T-helper 2 cell treated with Interferon-gamma antibody and Interleukin-4, amounts not matched to agents 100 ng/mL and 5 ng/mL, for 36 hours (primary cell): ENCODE results near the gene ADCY2. TPM values are rescaled to one million over a fixed set of nuclear protein-coding genes. Genes with fewer than 3 reads are reported as not detected.

Source experiments
- intact Hi-C: fragments of 100-400 bp; cut with micrococcal nuclease; formaldehyde crosslinking; loops from one replicate; pipeline ENCODE4 v1.15.1; 2023
- total RNA-seq: library from RNA; stranded (reverse); gene quantifications from 2 replicates; pipeline ENCODE4 v1.2.3, GENCODE V29; 2022

ADCY2 gene
- total RNA-seq, 1 donor from 2014 or later: not detected

DNA sequence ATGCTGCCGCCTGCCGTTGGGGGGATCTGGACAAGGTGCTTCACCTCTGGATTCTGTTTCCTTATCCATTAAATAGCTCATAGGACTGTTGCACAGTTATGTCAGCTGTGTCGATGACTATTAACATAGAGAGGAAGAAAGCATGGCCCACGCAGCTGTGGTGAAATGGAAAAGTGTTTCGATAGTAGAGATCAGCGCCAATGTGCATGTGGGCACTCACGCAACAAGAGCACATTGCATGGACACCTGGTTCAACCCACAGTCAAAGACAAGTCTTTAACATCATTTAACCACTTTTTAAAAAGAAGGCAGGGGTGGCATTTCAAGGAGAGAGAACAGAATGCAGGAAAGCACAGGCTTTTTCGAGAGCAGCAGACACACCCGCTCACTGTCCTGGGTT, 107.6 kb downstream of the ADCY2 start:
- intact Hi-C loops: no loop called here

- intact Hi-C loops: no loop called here
Measured at GRCh38 chr5:7515284-7515914, 119.5 kb downstream of the ADCY2 start.

GRCh38 chr5:7516253-7516652, 120.3 kb downstream of the ADCY2 start:
- intact Hi-C loops: no loop called here

DNA sequence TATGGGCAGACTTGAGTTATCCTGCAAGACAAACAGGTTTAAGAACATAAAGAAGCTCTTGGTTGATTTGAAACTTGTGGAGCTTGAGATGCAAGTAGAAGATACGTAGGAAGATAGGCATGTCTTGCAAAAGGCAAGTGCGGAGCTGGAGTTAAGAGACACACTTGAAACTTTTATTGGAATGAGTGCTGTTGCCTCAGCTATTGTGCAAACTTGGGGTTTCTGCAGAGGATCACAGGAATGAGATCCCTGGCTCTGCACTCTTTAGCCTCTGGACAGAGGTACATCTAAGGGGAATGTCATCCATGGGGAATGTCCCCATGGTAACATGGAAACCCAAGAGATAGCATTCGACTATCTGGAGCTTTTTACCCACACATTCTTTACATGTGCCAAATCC, 121.1 kb downstream of the ADCY2 start:
- intact Hi-C loops: no loop called here

DNA sequence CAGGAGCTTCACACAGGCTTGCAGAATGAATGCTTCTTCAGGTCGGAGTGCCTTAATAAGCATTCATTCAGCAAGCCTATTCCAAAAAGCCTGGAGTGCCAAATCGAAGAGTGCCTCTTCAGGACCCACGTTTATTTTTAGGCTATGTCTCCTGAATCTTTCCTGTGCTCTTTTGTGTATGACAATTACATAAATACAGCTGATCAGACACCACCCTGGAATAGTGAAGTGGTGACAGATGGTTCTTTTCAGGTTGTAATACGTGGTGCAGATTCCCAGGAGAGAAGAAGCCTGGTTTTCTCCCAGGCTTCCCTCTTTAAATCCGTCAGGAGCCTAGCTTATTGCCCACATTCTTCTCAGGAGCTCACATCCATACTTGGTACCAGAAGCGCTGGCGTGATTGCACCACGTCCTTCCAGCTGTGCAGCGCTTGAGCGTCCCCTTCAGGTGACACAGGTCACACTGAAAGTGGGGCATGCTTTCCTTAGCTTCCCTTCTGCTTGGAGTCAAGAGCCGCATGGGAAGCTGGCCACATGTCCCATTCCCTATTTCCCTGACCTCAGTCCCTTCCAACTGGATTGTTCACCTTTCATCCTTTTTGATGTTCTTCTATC, 123.1 kb downstream of the ADCY2 start:
- intact Hi-C loops: no loop called here

DNA sequence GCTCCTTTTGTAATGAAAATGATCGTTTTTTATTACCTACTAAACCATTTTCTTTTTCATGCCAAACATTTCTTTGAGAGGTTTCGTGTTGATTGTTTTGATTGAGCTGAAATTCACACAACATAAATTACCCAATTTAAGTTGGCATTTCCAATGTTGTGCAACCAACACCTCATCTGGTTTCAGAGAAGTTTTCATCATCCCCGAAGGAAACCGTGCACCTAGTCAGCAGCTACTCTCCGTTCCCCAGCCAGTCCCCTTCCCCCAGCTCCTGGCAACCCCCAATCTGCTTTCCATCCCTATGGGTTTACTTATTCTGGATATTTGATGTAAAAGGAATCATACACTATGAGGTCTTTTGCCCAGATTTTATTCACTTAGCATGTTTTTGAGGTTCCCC, 123.6 kb downstream of the ADCY2 start:
- intact Hi-C loops: no loop called here

DNA sequence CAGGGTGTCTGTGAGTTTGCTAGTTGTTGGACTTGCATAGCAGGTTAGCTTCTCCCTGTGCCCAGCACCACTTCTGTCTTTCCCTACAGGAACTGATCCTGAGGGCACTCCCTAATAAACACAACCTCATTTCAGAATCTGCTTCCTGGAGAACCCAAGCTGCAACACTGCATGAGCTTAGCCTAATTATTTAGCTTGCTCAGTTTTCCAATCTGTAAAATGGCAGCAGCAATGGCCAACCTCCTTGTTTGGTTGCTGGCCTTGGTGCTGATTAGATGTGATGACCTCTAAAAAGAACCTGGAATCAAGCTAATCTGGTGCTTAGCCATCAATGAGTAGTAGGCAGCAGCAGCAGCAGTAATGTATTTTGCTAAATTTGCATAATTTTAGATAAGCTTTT, 133.9 kb downstream of the ADCY2 start:
- intact Hi-C loops: no loop called here

GRCh38 chr5:7533941-7534340, 138.0 kb downstream of the ADCY2 start:
- intact Hi-C loops: no loop called here

GRCh38 chr5:7534505-7534904, 138.6 kb downstream of the ADCY2 start:
- intact Hi-C loops: no loop called here

GRCh38 chr5:7537573-7537972, 141.6 kb downstream of the ADCY2 start:
- intact Hi-C loops: no loop called here

DNA sequence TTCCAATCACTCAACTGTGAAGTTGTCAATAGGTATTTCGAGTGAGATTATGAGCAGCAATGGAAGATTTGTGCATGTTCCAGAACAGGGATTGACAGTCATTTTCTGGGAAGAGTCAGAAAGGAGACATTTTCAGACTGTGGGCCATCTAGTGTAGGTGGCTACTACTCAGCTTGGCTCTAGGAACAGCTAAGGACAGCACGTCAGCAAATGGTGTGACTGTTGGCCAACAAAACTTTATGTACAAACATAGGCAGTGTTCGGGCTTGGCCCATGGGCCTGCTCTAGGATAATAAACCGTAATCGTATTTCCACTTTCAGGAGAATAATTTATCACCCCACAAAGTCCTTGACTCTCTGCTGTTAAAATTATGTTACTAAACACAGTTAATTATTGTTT, 143.6 kb downstream of the ADCY2 start:
- intact Hi-C loops: no loop called here

DNA sequence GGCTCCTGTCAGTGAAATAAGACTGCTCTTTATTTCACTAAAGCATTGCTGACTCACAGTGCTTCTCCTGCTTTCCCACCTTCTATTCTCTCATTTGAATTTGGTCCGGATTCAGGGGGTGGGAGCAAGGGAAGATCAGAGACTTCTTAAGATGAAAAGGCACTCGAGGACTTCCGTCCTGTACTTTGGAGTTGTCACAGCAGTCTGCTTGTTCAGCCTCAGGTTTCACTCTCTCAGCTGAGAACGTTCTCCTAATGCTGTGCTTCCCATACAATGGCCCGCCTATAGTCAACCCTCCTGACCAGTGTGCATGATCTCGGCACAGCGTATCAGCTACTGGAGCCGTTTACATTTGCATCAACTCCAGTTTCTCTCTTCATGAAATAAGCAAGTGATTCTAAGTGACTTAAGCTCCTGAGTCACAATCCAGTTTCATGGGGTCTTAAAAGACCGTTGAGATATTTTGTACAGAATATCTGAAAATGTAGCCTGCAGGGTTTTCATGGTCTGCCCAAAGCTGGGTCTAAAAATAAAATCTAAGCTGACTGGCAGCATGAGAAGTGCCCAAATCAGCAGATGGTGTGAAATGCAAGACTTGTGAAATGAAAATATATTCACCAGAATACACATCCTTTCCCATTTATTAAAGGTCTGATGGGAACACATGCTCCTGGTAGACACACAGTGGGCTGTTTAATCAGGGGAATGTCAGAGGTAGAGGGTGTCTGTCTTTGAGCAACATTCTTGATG, 145.0 kb downstream of the ADCY2 start:
- intact Hi-C loops: no loop called here

- intact Hi-C loops: no loop called here
Measured at GRCh38 chr5:7541898-7542297, 146.0 kb downstream of the ADCY2 start.

- intact Hi-C loops: no loop called here
Measured at GRCh38 chr5:7546555-7546954, 150.6 kb downstream of the ADCY2 start.

DNA sequence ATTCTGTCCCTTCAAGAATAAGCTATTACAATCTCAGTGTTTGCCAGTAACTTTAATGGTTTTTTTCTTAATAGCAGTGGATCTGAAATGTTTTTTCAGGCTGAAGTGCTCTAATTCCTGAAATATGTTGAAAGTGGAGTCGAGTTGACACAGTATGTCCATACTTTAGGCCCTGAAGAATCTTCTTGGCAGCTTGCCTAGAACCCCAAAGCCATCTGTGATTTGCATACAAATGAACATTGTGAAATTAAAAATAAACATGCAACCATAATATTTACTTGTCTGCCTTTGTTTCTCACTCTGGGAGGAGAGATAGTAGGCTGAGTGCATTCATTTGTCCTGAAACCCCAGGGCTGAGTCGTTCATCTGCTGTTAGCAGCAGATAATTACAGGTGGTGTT, 152.7 kb downstream of the ADCY2 start:
- intact Hi-C loops: no loop called here

- intact Hi-C loops: no loop called here
Measured at GRCh38 chr5:7565559-7565958, 169.6 kb downstream of the ADCY2 start.

DNA sequence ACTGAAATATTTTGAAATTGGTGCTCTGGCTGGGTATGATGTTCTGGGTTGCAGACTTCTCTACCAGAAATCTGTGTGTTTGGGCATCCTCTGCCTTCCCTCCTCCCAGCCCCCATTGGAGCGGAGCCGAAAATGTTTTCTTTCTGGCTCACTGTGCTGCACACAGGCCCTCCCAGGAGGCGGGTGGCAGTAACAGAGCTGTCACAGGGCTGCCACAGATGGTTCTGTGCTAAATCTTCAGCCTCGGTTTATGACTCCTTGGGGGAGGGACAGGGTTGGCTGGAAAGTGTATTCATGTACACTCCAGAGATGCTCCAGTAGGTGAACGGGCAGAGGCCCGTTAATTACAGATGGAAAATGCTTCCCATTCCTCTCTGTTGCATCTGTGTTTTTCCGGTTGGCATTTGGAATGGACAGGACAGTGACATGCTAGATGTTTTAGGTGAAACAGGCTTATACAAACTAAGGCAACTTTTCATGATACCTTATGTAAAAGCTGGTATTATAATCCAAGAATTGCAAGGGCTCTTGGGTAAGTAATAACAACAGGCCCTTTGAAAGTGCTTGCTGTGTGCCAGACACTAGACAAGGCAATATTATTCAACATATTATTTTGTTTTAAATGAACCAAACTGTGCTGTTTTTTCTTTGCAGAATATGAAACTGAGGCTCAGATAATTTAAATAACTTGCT, 180.2 kb downstream of the ADCY2 start:
- intact Hi-C loops: no loop called here

DNA sequence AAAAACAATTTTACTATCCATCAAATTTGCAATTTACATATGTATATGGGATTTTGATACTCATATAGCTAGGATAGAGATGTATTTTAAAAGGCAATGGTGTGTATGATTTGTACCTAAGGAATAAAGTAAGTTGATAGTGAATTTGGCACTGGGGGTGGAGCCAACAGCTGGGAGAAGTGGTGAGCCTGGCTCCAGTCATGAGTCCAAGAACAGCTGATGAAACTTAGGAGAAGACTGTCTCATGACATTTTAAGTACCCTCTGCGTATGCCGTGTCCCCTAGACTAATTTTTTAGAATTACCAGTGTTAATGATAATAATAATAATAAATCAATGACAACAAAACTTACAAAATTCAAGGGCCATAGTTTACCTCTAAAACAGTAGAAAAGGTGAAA, 181.4 kb downstream of the ADCY2 start:
- intact Hi-C loops: no loop called here

GRCh38 chr5:7578071-7578470, 182.1 kb downstream of the ADCY2 start:
- intact Hi-C loops: no loop called here

DNA sequence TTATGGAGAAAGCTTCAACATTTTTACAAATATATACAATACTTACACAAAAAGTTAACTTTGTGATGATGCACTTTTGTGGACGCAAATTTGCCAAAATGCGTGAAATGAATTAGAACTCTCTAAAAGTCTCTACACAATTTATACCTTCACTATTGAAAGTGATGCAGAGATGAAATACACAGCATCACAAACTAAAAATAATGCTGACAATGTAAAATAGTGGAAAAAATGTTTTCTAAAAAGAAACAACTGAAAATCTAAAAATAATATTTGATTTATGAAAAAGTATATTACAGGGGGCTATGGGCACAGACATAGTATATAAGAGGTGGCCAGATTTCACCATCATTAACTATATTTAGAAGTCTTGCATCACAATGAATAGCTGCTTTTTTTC, 188.8 kb downstream of the ADCY2 start:
- intact Hi-C loops: no loop called here

GRCh38 chr5:7585807-7586206, 189.9 kb downstream of the ADCY2 start:
- intact Hi-C loops: no loop called here

- intact Hi-C loops: no loop called here
Measured at GRCh38 chr5:7586480-7586879, 190.5 kb downstream of the ADCY2 start.
